ENCODE data around the gene GULP1. TPM values are rescaled to one million over a fixed set of nuclear protein-coding genes. Genes with fewer than 3 reads are reported as not detected.

GULP1 gene
- total RNA-seq, 1 experiment from 2014 or later: 75.1 TPM

DNA sequence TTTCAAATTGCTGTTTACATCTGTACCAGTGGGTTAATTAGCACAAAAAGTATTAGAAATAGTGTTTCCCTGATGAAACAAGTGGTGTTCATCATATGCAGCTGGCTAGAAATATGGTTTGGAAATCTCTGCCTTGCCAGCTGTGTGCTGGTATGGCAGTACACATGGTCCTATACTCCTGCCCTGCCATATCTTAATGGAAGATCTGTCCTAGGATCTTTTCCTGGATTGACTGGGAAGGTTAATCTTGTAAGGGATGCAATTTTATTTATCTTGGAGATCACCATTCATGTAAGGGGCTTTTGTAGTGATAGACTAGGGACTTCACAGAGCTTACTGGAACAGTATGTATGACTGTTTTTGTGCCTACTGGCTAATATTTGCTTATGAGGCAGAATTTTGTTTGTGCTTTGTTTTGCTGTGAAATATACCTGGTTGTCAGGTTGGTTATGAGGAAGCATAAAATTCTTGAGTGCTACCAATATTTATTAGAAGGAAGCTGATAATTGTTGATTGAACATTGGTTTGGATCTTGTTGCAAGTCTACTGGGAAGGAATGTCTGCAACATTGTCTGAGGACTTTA lies 73.5 kb downstream of the GULP1 start:
- TF ChIP-seq, protein P1, sequence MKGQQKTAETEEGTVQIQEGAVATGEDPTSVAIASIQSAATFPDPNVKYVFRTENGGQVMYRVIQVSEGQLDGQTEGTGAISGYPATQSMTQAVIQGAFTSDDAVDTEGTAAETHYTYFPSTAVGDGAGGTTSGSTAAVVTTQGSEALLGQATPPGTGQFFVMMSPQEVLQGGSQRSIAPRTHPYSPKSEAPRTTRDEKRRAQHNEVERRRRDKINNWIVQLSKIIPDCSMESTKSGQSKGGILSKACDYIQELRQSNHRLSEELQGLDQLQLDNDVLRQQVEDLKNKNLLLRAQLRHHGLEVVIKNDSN (CRISPR knock-in tag; IDR thresholded peaks at IDR 0.05): no peak
- no peak for TF ChIP-seq STAT6 (CRISPR knock-in tag; conservative IDR thresholded peaks at IDR 0.05; ENCODE audit: low read depth)
- TF ChIP-seq, protein P2, sequence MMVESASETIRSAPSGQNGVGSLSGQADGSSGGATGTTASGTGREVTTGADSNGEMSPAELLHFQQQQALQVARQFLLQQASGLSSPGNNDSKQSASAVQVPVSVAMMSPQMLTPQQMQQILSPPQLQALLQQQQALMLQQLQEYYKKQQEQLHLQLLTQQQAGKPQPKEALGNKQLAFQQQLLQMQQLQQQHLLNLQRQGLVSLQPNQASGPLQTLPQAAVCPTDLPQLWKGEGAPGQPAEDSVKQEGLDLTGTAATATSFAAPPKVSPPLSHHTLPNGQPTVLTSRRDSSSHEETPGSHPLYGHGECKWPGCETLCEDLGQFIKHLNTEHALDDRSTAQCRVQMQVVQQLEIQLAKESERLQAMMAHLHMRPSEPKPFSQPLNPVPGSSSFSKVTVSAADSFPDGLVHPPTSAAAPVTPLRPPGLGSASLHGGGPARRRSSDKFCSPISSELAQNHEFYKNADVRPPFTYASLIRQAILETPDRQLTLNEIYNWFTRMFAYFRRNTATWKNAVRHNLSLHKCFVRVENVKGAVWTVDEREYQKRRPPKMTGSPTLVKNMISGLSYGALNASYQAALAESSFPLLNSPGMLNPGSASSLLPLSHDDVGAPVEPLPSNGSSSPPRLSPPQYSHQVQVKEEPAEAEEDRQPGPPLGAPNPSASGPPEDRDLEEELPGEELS (CRISPR knock-in tag; IDR thresholded peaks at IDR 0.05): no peak
- TF ChIP-seq SMAD4 (CRISPR knock-in tag; IDR thresholded peaks at IDR 0.05): no peak
- no peak for TF ChIP-seq USF2 (CRISPR knock-in tag; IDR thresholded peaks at IDR 0.05)
- no peak for TF ChIP-seq NR3C1 (CRISPR knock-in tag; conservative IDR thresholded peaks at IDR 0.05; ENCODE audit: low read depth)
- no peak for TF ChIP-seq KAT7 (CRISPR knock-in tag; IDR thresholded peaks at IDR 0.05; ENCODE audit: borderline replicate concordance)
- no peak for TF ChIP-seq NFE2L1 (CRISPR knock-in tag; IDR thresholded peaks at IDR 0.05)
- TF ChIP-seq ETV6 (CRISPR knock-in tag; IDR thresholded peaks at IDR 0.05): no peak
- H3K4me3 Mint-ChIP-seq: no peak overlapping the region
- DNase-seq (ENCODE audit: low spot score) (no peak), ATAC-seq (no peak)
- no peaks in the 10 kb centered on the region for H3K36me3 Mint-ChIP-seq
- no peaks in the 10 kb centered on the region for H3K27me3 Mint-ChIP-seq (ENCODE audit: low read depth)
- peaks cover 73% of the 10 kb centered on the region for H3K4me1 Mint-ChIP-seq
- peak overlapping the region; percentile 47 for H3K27ac Mint-ChIP-seq
- no peaks in the 10 kb centered on the region for H3K9me3 Mint-ChIP-seq
- ChIA-PET POLR2A (no interaction called here), CTCF (interaction anchor here (0.6 kb wide), 1 partner anchor 170 kb away, joined by 3 read pairs; no protein-coding TSS in a partner anchor)

GRCh38 chr2:188367164-188367563 lies 75.5 kb downstream of the GULP1 start:
- H3K9me3 Mint-ChIP-seq: no peaks in the 10 kb centered on the region
- CTCF ChIA-PET: interaction anchor here (1.0 kb wide), 1 partner anchor 75 kb away, joined by 5 read pairs; the partner anchor contains the start of gene GULP1

More at GRCh38 chr2:188367164-188367563, 75.5 kb downstream of the GULP1 start:
- no peak overlapping the region for H3K4me3 Mint-ChIP-seq
- H3K4me1 Mint-ChIP-seq: peaks cover 79% of the 10 kb centered on the region
- no peak for DNase-seq (ENCODE audit: low spot score)
- H3K27me3 Mint-ChIP-seq (ENCODE audit: low read depth): no peaks in the 10 kb centered on the region
- H3K27ac Mint-ChIP-seq: peak overlapping the region; percentile 61
- POLR2A ChIA-PET: no interaction called here
- ATAC-seq: peak; percentile 41
- H3K36me3 Mint-ChIP-seq: no peaks in the 10 kb centered on the region
- TF ChIP-seq ZNF423 (CRISPR knock-in tag; IDR thresholded peaks at IDR 0.05): 0 out of 2 replicates have a peak, but pooled peaks have one; percentile 33
- TF ChIP-seq, protein P3, sequence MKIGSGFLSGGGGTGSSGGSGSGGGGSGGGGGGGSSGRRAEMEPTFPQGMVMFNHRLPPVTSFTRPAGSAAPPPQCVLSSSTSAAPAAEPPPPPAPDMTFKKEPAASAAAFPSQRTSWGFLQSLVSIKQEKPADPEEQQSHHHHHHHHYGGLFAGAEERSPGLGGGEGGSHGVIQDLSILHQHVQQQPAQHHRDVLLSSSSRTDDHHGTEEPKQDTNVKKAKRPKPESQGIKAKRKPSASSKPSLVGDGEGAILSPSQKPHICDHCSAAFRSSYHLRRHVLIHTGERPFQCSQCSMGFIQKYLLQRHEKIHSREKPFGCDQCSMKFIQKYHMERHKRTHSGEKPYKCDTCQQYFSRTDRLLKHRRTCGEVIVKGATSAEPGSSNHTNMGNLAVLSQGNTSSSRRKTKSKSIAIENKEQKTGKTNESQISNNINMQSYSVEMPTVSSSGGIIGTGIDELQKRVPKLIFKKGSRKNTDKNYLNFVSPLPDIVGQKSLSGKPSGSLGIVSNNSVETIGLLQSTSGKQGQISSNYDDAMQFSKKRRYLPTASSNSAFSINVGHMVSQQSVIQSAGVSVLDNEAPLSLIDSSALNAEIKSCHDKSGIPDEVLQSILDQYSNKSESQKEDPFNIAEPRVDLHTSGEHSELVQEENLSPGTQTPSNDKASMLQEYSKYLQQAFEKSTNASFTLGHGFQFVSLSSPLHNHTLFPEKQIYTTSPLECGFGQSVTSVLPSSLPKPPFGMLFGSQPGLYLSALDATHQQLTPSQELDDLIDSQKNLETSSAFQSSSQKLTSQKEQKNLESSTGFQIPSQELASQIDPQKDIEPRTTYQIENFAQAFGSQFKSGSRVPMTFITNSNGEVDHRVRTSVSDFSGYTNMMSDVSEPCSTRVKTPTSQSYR (CRISPR knock-in tag; IDR thresholded peaks at IDR 0.05): no peak

Data from WTC11 (cell line).